ENCODE data around the gene SDK2.

The SDK2 gene

DNA sequence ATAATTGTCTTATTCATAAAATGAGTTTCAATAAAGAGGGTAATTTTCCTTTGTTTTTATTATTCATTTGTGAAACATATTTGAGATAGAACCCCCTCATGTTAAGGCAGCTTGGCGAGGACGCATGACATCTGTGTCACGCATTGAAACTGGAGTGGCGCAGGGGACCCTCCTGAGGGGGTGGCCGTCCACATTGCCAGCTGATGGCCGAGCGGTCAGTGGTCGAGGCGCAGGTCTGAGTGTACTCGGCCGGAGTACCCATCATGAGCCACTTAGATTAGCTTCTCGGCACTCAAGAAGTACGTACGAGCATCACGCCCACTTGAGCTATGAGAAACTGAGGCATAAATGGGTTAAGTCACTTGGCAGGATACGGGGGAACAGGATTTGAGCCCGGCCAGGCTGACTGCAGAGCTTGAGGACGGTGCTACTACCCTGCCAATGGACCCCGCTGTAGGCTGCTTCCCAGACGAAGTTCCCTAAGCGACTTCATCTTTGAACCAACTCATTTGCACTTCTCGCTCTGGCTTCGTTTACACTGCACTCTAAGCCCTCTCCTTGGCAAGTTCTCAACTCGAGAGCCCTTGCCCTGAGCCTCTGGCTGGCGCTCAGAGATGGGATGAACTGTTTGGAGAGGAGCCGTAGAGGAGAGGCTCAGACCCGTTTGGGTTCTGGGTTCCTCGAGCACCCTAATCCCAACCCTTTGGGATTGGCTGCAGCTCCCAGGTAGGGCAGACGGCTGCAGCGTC is 91.8 kb downstream of the SDK2 start:
- DNase-seq (ENCODE audit: low spot score) = no peak
- in situ Hi-C loops (cut with MboI; ENCODE audit: low sequenced_read_pairs, unreplicated experiment) = no loop called here
- TF ChIP-seq, protein P1, sequence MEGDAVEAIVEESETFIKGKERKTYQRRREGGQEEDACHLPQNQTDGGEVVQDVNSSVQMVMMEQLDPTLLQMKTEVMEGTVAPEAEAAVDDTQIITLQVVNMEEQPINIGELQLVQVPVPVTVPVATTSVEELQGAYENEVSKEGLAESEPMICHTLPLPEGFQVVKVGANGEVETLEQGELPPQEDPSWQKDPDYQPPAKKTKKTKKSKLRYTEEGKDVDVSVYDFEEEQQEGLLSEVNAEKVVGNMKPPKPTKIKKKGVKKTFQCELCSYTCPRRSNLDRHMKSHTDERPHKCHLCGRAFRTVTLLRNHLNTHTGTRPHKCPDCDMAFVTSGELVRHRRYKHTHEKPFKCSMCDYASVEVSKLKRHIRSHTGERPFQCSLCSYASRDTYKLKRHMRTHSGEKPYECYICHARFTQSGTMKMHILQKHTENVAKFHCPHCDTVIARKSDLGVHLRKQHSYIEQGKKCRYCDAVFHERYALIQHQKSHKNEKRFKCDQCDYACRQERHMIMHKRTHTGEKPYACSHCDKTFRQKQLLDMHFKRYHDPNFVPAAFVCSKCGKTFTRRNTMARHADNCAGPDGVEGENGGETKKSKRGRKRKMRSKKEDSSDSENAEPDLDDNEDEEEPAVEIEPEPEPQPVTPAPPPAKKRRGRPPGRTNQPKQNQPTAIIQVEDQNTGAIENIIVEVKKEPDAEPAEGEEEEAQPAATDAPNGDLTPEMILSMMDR (IDR thresholded peaks at IDR 0.05; ENCODE audit: borderline replicate concordance, control extremely low read depth, extremely low read depth, insufficient read depth, missing control alignments) = no peak

GRCh38 chr17:73551759-73552158 is 92.5 kb downstream of the SDK2 start:
- TF ChIP-seq, protein P1 (IDR thresholded peaks at IDR 0.05; ENCODE audit: borderline replicate concordance, control extremely low read depth, extremely low read depth, insufficient read depth, missing control alignments) = no peak
- in situ Hi-C loops (cut with MboI; ENCODE audit: low sequenced_read_pairs, unreplicated experiment) = no loop called here
- DNase-seq (ENCODE audit: low spot score) = no peak

GRCh38 chr17:73551144-73551543 is 93.1 kb downstream of the SDK2 start:
- in situ Hi-C loops (cut with MboI; ENCODE audit: low sequenced_read_pairs, unreplicated experiment) = no loop called here
- DNase-seq (ENCODE audit: low spot score) = no peak
- TF ChIP-seq, protein P1 (IDR thresholded peaks at IDR 0.05; ENCODE audit: borderline replicate concordance, control extremely low read depth, extremely low read depth, insufficient read depth, missing control alignments) = no peak

- DNase-seq (ENCODE audit: low spot score) = no peak
- in situ Hi-C loops (cut with MboI; ENCODE audit: low sequenced_read_pairs, unreplicated experiment) = no loop called here
- TF ChIP-seq, protein P1 (IDR thresholded peaks at IDR 0.05; ENCODE audit: borderline replicate concordance, control extremely low read depth, extremely low read depth, insufficient read depth, missing control alignments) = no peak
Measured at GRCh38 chr17:73550556-73550955, 93.7 kb downstream of the SDK2 start.

DNA sequence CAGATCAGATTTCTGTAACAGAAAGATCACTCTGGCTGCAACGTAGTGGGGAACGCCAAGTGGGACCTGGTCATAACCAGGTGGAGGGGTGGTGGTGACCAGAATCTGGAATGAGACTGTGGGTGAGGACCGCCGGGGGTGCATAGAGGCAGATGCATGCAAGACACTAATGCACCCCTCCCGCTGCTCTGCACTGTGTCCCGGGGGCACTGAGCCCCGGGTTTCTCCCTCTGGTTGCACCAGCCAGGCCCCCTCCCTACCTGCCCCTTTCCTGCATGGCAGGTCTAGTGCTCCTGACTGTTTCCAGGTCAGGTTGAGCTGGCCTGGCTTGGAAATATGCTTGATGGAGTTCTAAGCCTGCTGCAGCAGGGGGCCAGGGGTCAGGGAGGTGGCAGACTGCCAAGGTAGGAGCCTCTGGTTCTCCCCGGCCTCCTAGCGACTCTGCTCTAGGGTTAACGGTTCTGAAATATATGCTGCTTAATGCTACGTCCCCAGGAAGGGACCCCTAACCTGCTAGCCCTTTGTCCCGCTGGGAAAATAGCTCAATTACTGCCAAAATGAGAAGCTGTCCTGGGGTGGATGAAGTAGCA is 94.3 kb downstream of the SDK2 start:
- DNase-seq (ENCODE audit: low spot score) = no peak
- in situ Hi-C loops (cut with MboI; ENCODE audit: low sequenced_read_pairs, unreplicated experiment) = no loop called here
- TF ChIP-seq, protein P1 (IDR thresholded peaks at IDR 0.05; ENCODE audit: borderline replicate concordance, control extremely low read depth, extremely low read depth, insufficient read depth, missing control alignments) = no peak

GRCh38 chr17:73548620-73549311 is 95.5 kb downstream of the SDK2 start:
- in situ Hi-C loops (cut with MboI; ENCODE audit: low sequenced_read_pairs, unreplicated experiment) = no loop called here
- no peak for DNase-seq (ENCODE audit: low spot score)
- TF ChIP-seq, protein P1 (IDR thresholded peaks at IDR 0.05; ENCODE audit: borderline replicate concordance, control extremely low read depth, extremely low read depth, insufficient read depth, missing control alignments) = no peak
